Glutamatergic neuron (in vitro differentiated cells): ENCODE measurements around the gene OSBPL2. TPM values are rescaled to one million over a fixed set of nuclear protein-coding genes. Genes with fewer than 3 reads are reported as not detected.

Source experiments
- DNase-seq: peaks from one replicate; pipeline ENCODE4 v3.0.0; 2022
- H3K27ac Mint-ChIP-seq: one replicate; pipeline ENCODE4 v1.8.0; 2020; ENCODE audit warnings: mild to moderate bottlenecking, mixed read lengths, inconsistent platforms; ENCODE audit not compliant: unreplicated experiment
- H3K27me3 Mint-ChIP-seq: one replicate; pipeline ENCODE4 v1.8.0; 2020; ENCODE audit warnings: mild to moderate bottlenecking, moderate library complexity, mixed read lengths, inconsistent platforms; ENCODE audit not compliant: unreplicated experiment
- H3K36me3 Mint-ChIP-seq: one replicate; pipeline ENCODE4 v1.8.0; 2020; ENCODE audit warnings: mild to moderate bottlenecking, mixed read lengths, inconsistent platforms; ENCODE audit not compliant: unreplicated experiment
- H3K4me1 Mint-ChIP-seq: one replicate; pipeline ENCODE4 v1.8.0; 2020; ENCODE audit warnings: mild to moderate bottlenecking, low read depth, mixed read lengths, inconsistent platforms; ENCODE audit not compliant: unreplicated experiment
- H3K4me3 Mint-ChIP-seq: one replicate; pipeline ENCODE4 v1.8.0; 2020; ENCODE audit warnings: mild to moderate bottlenecking, mixed read lengths, inconsistent platforms; ENCODE audit not compliant: unreplicated experiment
- H3K9me3 Mint-ChIP-seq: one replicate; pipeline ENCODE4 v1.8.0; 2020; ENCODE audit warnings: mild to moderate bottlenecking, moderate library complexity, mixed read lengths, inconsistent platforms; ENCODE audit not compliant: unreplicated experiment
- total RNA-seq: library from RNA; stranded (reverse); fragmentation: NEBNext Ultra II Directional; extraction: Animal tissue kit (Norgen Biotek cat#: 25700); gene quantifications from one replicate; pipeline ENCODE4 v1.2.1, GENCODE V29; 2021; ENCODE audit not compliant: unreplicated experiment
- TF ChIP-seq, protein P1 (sequence below): fragments of 200-600 bp; sonication (generic); IDR thresholded peaks from one replicate; pipeline ENCODE4 v1.5.0; 2021; ENCODE audit not compliant: partially characterized antibody, unreplicated experiment

OSBPL2 gene
- total RNA-seq, 1 donor from 2014 or later, result 42.6 TPM

GRCh38 chr20:62197801-62198200 lies 40.5 kb upstream of the OSBPL2 start:
- no peak overlapping the region for H3K4me3 Mint-ChIP-seq
- H3K27ac Mint-ChIP-seq, result no peak overlapping the region
- peaks cover 2% of the 10 kb centered on the region for H3K4me1 Mint-ChIP-seq
- DNase-seq, result peak; percentile 4
- peaks cover 2% of the 10 kb centered on the region for H3K9me3 Mint-ChIP-seq
- no peaks in the 10 kb centered on the region for H3K27me3 Mint-ChIP-seq
- TF ChIP-seq, protein P1, sequence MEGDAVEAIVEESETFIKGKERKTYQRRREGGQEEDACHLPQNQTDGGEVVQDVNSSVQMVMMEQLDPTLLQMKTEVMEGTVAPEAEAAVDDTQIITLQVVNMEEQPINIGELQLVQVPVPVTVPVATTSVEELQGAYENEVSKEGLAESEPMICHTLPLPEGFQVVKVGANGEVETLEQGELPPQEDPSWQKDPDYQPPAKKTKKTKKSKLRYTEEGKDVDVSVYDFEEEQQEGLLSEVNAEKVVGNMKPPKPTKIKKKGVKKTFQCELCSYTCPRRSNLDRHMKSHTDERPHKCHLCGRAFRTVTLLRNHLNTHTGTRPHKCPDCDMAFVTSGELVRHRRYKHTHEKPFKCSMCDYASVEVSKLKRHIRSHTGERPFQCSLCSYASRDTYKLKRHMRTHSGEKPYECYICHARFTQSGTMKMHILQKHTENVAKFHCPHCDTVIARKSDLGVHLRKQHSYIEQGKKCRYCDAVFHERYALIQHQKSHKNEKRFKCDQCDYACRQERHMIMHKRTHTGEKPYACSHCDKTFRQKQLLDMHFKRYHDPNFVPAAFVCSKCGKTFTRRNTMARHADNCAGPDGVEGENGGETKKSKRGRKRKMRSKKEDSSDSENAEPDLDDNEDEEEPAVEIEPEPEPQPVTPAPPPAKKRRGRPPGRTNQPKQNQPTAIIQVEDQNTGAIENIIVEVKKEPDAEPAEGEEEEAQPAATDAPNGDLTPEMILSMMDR, result no peak
- H3K36me3 Mint-ChIP-seq, result no peaks in the 10 kb centered on the region

- H3K27ac Mint-ChIP-seq, result no peak overlapping the region
- H3K27me3 Mint-ChIP-seq, result no peaks in the 10 kb centered on the region
- no peaks in the 10 kb centered on the region for H3K36me3 Mint-ChIP-seq
- DNase-seq, result peak; percentile 10
- peaks cover 8% of the 10 kb centered on the region for H3K4me1 Mint-ChIP-seq
- TF ChIP-seq, protein P1, result no peak
- H3K4me3 Mint-ChIP-seq, result no peak overlapping the region
- H3K9me3 Mint-ChIP-seq, result peaks cover 2% of the 10 kb centered on the region
Measured at GRCh38 chr20:62198496-62198895, 39.8 kb upstream of the OSBPL2 start.

GRCh38 chr20:62198931-62199330 lies 39.4 kb upstream of the OSBPL2 start:
- Mint-ChIP-seq H3K27ac (no peak overlapping the region), H3K9me3 (peaks cover 2% of the 10 kb centered on the region), H3K4me3 (no peak overlapping the region), H3K36me3 (no peaks in the 10 kb centered on the region), H3K4me1 (peaks cover 8% of the 10 kb centered on the region), H3K27me3 (no peaks in the 10 kb centered on the region)
- TF ChIP-seq, protein P1, result no peak
- peak; percentile 2 for DNase-seq

- Mint-ChIP-seq H3K4me3 (no peak overlapping the region), H3K4me1 (peaks cover 8% of the 10 kb centered on the region), H3K27ac (no peak overlapping the region), H3K9me3 (peaks cover 2% of the 10 kb centered on the region), H3K36me3 (no peaks in the 10 kb centered on the region), H3K27me3 (no peaks in the 10 kb centered on the region)
- DNase-seq, result peak; percentile 6
- TF ChIP-seq, protein P1, result no peak
Measured at GRCh38 chr20:62200491-62201172, 37.7 kb upstream of the OSBPL2 start.

DNA sequence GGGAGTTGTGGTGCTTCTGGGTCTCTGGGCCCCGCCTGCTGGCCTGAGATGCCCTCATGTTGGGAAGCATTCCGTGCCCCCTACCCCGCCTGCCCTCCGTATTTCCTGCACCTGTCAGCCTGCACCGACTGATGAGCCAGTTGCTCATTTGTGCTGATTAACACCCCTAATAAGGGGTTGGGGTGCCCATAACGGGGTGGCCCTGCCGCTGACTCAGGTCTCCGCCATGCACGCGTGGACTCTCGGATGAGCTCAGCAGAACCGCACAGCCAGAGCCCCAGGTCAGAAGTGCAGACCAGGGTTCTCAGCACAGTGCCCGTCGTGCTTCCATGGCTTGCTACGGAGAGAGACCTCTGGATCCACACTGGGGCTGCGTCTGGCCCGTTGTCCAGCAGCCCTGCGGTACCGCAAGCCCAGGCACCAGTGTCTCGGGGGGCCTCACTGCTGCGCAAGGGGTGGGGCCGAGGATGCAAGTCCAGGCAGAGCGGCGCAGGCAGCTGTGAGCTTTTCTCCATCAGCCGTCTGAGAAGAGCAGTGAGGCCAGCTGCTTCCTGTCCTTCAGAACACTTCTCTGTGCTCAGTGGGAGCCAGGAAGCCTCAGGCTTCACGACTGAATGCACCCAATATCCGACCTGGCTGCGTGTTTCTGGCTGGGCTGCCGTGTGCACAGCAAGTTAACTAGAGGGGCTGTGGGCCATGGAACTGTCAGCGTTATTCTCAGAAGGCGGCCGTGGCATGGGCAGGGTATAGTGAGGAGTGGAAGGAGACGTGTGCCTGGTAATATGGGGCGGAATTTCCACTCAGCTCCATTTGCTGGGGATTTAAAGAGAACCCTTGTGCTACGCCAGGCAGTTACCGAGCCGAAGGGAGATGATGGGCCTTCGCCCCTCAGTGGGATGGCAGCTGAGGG lies 36.9 kb upstream of the OSBPL2 start:
- DNase-seq, result peak; percentile 13
- H3K36me3 Mint-ChIP-seq, result no peaks in the 10 kb centered on the region
- H3K27ac Mint-ChIP-seq, result peak overlapping the region; percentile 17
- TF ChIP-seq, protein P1, result no peak
- no peaks in the 10 kb centered on the region for H3K27me3 Mint-ChIP-seq
- H3K4me1 Mint-ChIP-seq, result peaks cover 8% of the 10 kb centered on the region
- H3K9me3 Mint-ChIP-seq, result peaks cover 2% of the 10 kb centered on the region
- H3K4me3 Mint-ChIP-seq, result peak overlapping the region; percentile 49
